GM23248 (cell line): ENCODE results near the gene ALCAM.

Experiments used
- EZH2 ChIP-seq: fragments of 200-600 bp; sonication (generic); IDR thresholded peaks from 2 replicates; pipeline ENCODE4 v1.6.1; 2018; ENCODE audit warnings: antibody characterized with exemption, mild to moderate bottlenecking; ENCODE audit not compliant: insufficient read depth, poor library complexity, severe bottlenecking
- EZH2phosphoT487 ChIP-seq: fragments of 200-600 bp; sonication (generic); IDR thresholded peaks from 2 replicates; pipeline ENCODE4 v1.6.1; 2018; ENCODE audit warnings: antibody characterized with exemption, moderate library complexity, mild to moderate bottlenecking, low read depth; ENCODE audit not compliant: insufficient read depth

GRCh38 chr3:105572501-105572900 is 205.8 kb downstream of the ALCAM start:
- TF ChIP-seq EZH2 (no peak), EZH2phosphoT487 (no peak)
